Measurements from ENCODE around the gene VPS4B.
A peak's percentile ranks its signal among the peaks of the same experiment; 100 is the strongest.
"Not testable (repeated sequence)": the region's sequence is repeated elsewhere in the genome, so short reads cannot be mapped to it uniquely, and the experiment has no call there.

VPS4B gene

GRCh38 chr18:63368611-63369010 is 53.7 kb downstream of the VPS4B start:
- DNase-seq (ENCODE audit: low read depth in 2 of 2) = no peak

DNA sequence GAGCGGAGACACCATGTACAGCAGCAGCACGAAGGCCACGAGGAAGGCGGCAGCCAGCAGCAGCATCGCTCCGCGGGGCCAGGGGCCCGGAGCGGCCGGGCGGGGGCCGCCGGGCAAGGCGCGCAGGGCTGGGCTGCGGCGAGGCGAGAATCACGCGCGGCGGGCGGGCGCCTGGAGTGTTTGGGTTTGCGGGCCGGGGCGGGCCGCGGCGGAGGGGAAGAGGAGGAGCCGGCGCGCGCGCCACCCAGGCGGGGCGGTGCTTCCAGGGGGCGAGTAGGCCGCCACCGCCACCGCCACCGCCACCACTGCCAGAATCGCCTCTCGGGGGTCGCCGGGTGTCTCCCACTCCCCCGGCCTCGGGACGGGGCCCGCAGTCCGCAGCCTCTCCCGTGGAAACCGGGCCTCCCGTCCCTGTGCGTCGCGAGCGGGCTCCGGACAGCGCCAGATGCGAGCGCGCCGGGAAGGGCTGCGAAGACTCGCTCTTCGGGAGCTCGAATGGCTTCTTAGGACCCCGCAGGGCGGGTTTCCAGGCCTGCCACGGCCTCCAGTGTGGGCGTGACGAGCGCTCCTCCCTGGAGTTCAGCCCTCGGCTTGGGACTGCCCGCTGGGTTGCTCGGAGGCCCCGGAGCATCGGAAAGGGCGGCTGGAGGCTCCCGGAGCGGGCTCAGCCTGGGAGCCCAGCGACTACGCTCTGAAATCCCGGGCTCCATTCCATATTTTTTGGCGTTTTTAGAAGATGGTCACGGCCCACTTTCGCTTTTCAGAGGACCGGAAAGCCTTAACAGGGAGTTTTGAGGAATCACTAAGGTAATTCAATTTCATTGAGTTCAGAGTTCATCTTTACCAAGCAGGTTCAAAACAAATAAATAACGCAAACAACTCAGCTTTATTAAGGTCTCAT is 55.0 kb downstream of the VPS4B start, which contains the start of gene KDSR:
TSS of gene KDSR (minus strand) at position 154 of the 901 bp plus-strand sequence. CDS start at position 66, 88 bp downstream.
- peak; percentile 73 to 74 for DNase-seq (ENCODE audit: low read depth in 2 of 2)

DNA sequence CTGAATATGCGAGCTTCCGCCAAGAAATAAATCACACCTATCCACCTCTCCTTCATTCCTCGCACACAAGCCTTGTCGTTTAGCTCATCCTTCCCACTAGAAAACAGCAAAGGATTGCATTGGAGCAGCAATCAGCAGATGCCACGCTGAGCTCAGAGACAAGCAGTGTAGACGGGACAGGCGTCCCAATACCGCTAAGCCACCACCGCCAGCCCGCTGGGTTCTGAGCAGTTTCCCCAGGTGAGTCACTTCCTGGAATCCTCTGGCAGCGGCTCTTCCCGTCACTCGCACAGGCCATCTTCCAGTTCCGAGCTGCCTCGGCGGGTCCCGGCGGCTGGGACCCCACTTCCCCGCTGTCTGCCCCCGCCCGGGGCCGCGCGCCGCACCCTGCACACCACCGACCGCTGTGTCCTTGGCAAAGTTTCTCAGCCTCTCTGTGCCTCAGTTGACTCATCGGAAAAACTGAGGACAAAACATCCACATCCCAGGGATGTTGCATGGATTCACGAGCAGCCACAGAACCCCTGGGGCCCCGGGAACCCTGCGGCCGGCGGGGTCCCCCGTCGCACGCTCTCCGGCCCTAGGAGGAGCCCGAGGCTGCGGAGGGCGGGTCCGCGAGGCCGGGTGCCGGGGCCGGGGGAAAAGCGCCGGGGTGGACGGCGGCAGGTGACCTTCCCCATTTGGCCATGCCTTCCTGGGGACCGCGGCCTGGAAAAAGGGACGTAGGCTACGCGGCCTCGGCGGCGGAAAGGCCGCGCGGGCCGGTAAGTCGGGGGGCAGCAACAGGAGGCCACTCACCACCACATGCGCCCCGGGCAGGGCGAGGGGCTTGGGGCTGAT is 55.8 kb downstream of the VPS4B start:
- DNase-seq (ENCODE audit: low read depth in 2 of 2) = peak; percentile 49 to 63

GRCh38 chr18:63365876-63366212 is 56.4 kb downstream of the VPS4B start:
- no peak for DNase-seq (ENCODE audit: low read depth in 2 of 2)

DNA sequence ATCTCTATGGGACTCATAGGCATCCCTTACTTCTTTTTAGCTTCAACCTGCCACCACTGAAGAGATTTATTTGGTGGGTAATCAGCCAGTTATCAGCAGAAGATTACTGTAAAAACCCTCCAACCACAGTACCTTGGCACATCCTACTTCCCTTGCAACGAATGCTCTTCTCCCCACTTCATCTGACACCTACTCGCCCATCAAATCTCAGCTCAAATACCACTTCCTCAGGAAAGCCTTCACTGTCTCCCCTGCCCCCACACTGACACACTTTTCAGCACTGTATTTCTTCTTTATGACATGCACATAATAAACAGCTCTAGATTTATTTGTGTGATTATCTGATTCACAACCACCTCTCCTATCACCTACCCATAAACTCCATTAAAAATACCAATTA is 58.3 kb downstream of the VPS4B start:
- DNase-seq (ENCODE audit: low read depth in 2 of 2) = no peak

DNA sequence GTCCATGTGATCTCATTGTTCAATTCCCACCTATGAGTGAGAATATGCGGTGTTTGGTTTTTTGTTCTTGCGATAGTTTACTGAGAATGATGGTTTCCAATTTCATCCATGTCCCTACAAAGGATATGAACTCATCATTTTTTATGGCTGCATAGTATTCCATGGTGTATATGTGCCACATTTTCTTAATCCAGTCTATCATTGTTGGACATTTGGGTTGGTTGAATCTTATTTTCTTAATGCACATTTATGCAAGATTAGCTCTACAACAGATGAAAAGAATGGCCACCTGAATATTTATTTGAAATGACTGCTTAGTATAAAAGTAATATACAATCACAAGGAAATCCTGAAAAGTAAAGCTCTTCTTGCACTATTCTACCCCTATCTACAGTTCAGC is 58.9 kb downstream of the VPS4B start:
- not testable (repeated sequence) for DNase-seq (ENCODE audit: low read depth in 2 of 2)

DNA sequence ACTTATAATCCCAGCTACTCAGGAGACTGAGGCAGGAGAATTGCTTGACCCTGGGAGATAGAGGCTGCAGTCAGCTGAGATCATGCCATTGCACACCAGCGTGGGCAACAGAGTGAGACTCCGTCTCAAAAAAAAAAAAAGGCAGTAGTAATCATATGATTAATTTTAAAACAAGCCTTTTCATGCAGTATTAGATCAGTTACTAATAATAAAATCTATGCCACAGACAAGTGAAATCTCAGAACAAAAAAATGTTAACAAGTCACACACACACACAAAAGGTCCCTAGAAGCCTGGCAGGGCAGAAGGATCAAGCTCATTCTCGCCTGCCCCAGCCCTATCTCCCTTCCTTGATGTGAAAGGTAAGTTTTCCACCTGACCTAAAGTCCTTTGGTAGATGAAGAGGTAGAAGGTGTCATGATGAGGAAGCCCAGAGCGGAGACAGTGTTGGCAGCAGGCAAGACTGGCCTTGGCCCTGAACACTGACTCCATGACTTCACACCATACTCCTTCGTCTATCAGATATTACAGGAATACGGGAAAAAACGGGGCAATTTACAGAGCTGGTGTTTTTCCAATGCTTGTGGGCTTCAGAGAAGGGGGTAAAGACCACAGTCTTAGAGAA is 65.9 kb downstream of the VPS4B start:
- DNase-seq (ENCODE audit: low read depth in 2 of 2) = no peak

DNA sequence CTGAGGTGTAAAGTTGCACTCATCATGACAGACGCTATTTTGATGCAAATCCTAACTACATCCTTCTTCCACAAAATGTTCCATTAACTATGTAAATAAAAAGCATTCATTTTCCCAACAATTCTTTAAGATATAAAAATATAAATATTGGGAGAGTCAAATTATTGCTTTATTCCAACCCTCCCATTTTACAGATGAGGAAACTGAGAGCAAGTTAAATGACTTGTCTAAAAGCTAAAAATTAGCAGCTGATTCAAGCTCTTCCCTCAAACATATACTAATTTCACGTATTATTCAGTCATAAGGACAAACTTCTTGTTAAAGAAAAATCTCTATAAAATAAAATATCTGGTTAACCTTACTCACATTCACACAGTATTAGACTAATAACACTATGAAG is 72.0 kb downstream of the VPS4B start:
- DNase-seq (ENCODE audit: low read depth in 2 of 2) = no peak

- no peak for DNase-seq (ENCODE audit: low read depth in 2 of 2)
These were observed 73.7 kb downstream of the VPS4B start for GRCh38 chr18:63348508-63349136.

- no peak for DNase-seq (ENCODE audit: low read depth in 2 of 2)
These were observed 75.6 kb downstream of the VPS4B start for GRCh38 chr18:63346480-63347183.

- DNase-seq (ENCODE audit: low read depth in 2 of 2) = no peak
These were observed 76.2 kb downstream of the VPS4B start for GRCh38 chr18:63346031-63346430.

- no peak for DNase-seq (ENCODE audit: low read depth in 2 of 2)
These were observed 77.4 kb downstream of the VPS4B start for GRCh38 chr18:63344918-63345317.

DNA sequence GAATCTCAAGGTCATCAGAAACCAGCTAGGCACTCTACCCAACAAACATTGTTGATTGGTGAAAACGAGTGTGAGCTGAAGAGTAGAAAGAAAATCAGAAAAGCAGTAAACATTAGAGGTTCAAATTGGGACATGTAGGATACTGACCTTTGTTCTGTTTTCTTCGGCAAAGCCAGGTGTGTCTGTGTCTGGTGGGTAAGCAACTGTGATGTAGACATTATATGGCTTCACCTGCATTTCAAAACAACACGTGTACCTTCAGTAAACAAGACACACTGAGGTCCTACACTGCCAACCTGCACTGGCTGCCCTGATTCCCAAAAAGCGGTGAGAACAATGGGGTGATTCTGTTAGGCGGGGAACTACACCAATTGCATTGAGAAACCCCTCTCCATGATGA is 78.0 kb downstream of the VPS4B start:
- DNase-seq (ENCODE audit: low read depth in 2 of 2) = no peak

DNA sequence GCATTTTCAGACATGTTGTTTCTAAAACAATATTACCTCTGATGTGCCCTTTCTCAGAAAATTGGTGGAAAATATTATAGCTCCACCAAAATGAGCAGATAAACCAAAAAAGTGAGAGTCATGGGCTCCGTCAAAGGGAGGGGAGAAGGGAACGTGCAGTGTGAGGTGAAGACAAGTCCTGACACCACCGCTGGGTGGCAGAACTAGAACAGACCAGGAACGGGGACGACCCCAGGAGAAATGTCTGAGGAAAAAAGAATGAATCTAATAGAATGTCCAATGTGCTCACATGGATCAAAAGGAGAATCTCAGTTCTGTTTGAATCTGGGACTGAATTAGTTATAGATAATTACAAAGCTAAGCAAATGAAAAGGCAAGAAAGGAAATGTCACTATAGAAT is 80.1 kb downstream of the VPS4B start:
- no peak for DNase-seq (ENCODE audit: low read depth in 2 of 2)

- DNase-seq (ENCODE audit: low read depth in 2 of 2) = no peak
These were observed 82.3 kb downstream of the VPS4B start for GRCh38 chr18:63339920-63340484.
